Activated CD8-positive, alpha-beta memory T cell treated with anti-CD3 and anti-CD28 coated beads, Interleukin-2, amount 50 U/mL, for 24 hours (primary cell): Measurements from ENCODE around the gene BTG4.
A peak's percentile ranks its signal among the peaks of the same experiment; 100 is the strongest.

Experiments used
- DNase-seq: peaks from one replicate; pipeline ENCODE4 v3.0.0-alpha.2; 2020; ENCODE audit errors: extremely low read depth

Gene BTG4

DNA sequence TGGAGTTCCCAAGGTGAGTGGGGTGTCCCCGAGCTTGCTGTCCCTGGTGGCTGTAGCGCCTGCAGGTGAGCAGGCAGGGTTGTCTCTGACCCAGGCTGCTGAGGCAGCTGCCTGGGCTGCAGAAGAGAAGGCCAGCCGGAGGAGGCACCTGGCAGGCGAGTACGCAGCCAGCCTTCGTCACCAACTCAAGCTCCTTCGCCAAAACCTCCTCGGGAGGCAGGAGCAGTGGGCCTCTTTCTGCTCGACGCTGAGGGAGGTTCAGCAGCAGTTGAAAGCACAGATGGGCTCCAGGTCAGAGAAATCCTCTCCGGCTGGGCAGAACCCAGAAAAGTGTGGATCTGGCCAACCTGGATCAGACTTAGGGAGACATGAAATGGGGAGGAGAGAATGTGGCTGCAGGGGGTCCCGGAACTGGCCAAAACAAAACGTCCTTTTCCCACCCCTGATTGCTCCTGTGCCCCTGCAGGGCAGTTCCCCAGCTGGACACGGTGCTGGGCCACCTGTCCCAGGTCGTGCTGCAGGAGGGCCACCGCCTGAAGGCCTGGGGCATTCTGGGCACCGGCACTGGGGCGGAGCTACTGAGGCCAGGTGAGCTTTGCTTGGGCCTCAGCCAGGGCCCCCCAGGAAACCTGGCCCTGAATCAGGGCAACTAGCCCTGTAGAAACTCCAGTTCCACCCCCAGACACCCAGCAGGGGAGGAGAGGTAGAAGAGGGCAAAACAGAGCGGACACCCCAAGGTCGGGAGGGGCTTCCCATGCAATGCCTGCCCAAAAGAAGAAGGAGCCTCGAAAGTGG lies 56.7 kb downstream of the BTG4 start:
- DNase-seq = no peak

GRCh38 chr11:111454561-111455192 lies 57.5 kb downstream of the BTG4 start:
- peak; percentile 14 for DNase-seq

GRCh38 chr11:111452817-111453552 lies 59.2 kb downstream of the BTG4 start:
- no peak for DNase-seq

- DNase-seq = no peak
These were observed 60.0 kb downstream of the BTG4 start for GRCh38 chr11:111452146-111452545.

DNA sequence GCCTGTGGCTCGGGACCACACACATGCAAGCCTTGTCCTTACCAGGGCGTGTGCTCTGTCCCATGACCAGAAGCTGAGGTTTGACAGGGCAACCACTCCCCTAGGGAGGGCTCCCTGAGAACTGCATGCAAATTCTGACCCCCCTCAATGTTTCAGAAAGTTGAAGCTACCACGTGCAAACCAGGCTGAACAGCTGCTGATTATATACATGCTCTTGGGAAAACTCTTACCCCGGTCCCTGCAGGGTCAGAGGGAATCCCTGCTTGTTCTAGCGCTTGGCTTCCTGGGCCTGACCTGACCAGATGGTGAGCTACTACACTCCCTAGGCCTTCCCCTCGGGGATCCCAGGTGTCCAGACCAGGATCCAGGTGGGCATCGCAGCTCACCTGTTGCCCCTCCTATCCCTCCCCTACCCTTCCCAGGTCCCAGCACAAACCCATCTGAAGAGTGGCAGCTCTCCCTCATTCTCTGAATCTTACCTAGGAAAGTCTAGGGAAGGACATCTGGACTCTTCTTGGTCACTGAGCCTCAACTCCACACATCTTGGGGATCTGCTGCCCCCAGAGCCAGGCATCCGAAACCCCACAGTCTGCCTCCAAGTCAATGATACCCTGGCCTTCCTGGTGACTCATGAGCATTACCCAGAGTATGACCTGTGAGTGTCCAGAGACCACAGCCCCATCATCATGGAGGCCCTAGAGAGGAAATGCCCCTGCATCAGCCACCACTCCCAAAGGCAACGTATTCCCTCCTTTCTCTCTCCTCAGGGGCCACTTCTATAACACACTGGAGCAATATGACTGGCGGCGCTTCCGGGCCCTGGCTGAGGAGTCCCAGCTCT lies 61.5 kb downstream of the BTG4 start:
- DNase-seq = no peak

DNA sequence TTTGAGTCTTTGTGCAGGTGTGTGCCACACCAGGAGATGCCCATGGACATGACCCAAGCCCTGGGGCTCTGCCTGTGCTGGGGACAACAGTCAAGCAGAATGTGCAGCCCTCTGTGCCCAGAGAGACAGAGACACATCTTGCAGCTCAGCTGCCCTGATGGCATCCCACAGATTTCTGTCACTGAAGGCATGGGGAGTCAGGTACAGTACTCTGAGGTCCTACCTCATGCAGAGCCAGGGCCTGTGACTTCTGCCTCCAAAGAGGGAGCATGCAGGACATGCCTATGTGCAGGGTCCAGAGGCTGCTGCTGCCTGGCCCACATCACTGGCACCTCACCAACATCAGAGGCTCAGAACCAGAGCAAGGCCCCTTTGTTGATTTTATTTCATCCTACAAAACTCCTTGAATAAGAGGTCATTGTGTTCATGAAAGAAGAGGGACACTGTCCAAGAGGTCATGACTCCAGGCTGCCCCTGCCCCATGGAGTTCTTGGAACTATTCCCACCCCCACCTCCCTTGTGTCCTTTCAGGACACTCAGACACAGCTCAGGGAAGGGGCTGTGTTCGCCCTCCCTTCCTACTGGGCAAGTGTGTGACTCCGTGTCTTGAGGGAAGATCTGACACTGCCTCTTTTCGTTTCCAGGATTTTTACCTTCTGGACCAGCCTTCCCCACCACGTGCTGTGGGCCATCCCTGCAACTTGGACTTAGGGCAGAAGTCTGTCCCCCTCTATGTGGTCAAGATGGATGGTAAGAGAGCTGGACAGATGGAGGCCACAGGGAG lies 62.3 kb downstream of the BTG4 start:
- no peak for DNase-seq

- DNase-seq = no peak
These were observed 63.2 kb downstream of the BTG4 start for GRCh38 chr11:111448831-111449557.

- DNase-seq = no peak
These were observed 63.8 kb downstream of the BTG4 start for GRCh38 chr11:111448414-111448813.

DNA sequence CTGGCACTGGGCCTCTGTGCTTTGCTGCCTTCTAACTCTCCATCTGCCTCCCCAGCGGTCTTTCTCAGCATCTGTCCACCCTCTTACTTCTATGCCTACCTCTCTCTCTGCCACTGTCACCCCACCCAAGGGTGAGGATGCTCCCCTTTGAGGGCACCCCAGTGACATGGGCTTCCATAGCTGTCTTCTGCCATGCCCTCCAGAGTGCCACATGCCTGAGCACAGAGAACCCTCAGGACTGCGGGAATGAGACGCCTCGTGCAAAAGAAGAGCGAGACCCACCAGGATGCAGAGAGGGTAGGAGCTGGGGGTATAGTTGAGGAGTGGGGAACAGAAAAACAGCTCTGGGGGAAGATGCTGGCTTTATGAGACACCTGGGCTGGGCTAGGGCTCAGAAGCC lies 64.3 kb downstream of the BTG4 start:
- DNase-seq = no peak

GRCh38 chr11:111447112-111447471 lies 65.1 kb downstream of the BTG4 start:
- no peak for DNase-seq

GRCh38 chr11:111446404-111447111 lies 65.6 kb downstream of the BTG4 start:
- peak; percentile 51 for DNase-seq

DNA sequence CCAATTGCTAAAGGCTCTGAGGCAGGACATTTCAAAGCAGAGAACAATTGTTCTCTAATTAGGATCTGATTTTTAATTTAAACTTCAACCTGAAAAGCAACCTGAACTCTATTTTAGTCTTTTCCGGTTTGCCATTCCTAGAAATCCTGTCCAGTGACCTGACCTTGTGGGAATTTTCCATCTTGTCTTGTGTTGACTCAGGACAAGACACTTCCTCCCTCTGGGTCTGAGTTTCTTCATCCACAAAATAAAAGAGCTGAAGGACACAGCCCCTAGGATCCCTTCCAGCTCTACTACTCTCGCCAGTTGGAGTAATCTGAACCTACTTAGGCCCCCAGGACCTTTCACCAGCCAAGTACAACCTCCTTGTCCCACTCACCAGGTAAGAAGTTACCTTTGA lies 66.6 kb downstream of the BTG4 start:
- DNase-seq = no peak
